D341Med (cell line): ENCODE measurements around the gene CCDC97.
"Not testable (repeated sequence)": the region's sequence is repeated elsewhere in the genome, so short reads cannot be mapped to it uniquely, and the experiment has no call there.

Source experiments
- DNase-seq: peaks from one replicate; pipeline ENCODE4 v3.0.0; 2012; ENCODE audit warnings: low spot score

The CCDC97 gene

GRCh38 chr19:41310033-41310831, at the start of gene CCDC97:
Gene CCDC97 (plus strand): TSS chr19:41310172. CDS start chr19:41310311, 139 bp downstream.
- peak; percentile 94 for DNase-seq

- no peak for DNase-seq
Measured at GRCh38 chr19:41261474-41262190, 48.3 kb upstream of the CCDC97 start.

- DNase-seq: peak; percentile 59
Measured at GRCh38 chr19:41263042-41263849, 46.7 kb upstream of the CCDC97 start.

GRCh38 chr19:41263850-41264580, 46.0 kb upstream of the CCDC97 start, which contains the start of gene HNRNPUL1:
Gene HNRNPUL1 (plus strand): TSS chr19:41264372. CDS start chr19:41264504, 132 bp downstream.
- DNase-seq: peak; percentile 99

GRCh38 chr19:41264581-41265394, 45.2 kb upstream of the CCDC97 start:
- DNase-seq: peak; percentile 55

- DNase-seq: no peak
Measured at GRCh38 chr19:41265395-41266153, 44.4 kb upstream of the CCDC97 start.

- no peak for DNase-seq
Measured at GRCh38 chr19:41269055-41269454, 40.9 kb upstream of the CCDC97 start.

GRCh38 chr19:41269571-41269970, 40.4 kb upstream of the CCDC97 start:
- no peak for DNase-seq

- DNase-seq: no peak
Measured at GRCh38 chr19:41273076-41273475, 36.9 kb upstream of the CCDC97 start.

- DNase-seq: no peak
Measured at GRCh38 chr19:41274802-41275201, 35.2 kb upstream of the CCDC97 start.

- no peak for DNase-seq
Measured at GRCh38 chr19:41276231-41276630, 33.7 kb upstream of the CCDC97 start.

- DNase-seq: no peak
Measured at GRCh38 chr19:41278478-41278877, 31.5 kb upstream of the CCDC97 start.

GRCh38 chr19:41288673-41289530, 21.1 kb upstream of the CCDC97 start:
- no peak for DNase-seq

GRCh38 chr19:41289814-41290213, 20.2 kb upstream of the CCDC97 start:
- DNase-seq: not testable (repeated sequence)

- DNase-seq: no peak
Measured at GRCh38 chr19:41294393-41294792, 15.6 kb upstream of the CCDC97 start.

GRCh38 chr19:41295499-41295898, 14.5 kb upstream of the CCDC97 start:
- no peak for DNase-seq

- DNase-seq: no peak
Measured at GRCh38 chr19:41296433-41296871, 13.5 kb upstream of the CCDC97 start.

GRCh38 chr19:41297628-41298347, 12.2 kb upstream of the CCDC97 start:
- no peak for DNase-seq
